NCI-H1436 (cell line): Measurements from ENCODE around the gene WDR38.
"Not testable (repeated sequence)": the region's sequence is repeated elsewhere in the genome, so short reads cannot be mapped to it uniquely, and the experiment has no call there.

Experiments
- DNase-seq: peaks from one replicate; lab custom pipeline; 2025; lab: John Stamatoyannopoulos, UW

WDR38 gene

GRCh38 chr9:124834591-124834990 lies 18.7 kb upstream of the WDR38 start:
- DNase-seq = peak; percentile 53

GRCh38 chr9:124835026-124835557 lies 18.2 kb upstream of the WDR38 start:
- DNase-seq = peak; percentile 82

GRCh38 chr9:124838132-124838531 lies 15.1 kb upstream of the WDR38 start:
- DNase-seq = not testable (repeated sequence)

- DNase-seq = not testable (repeated sequence)
These were observed 14.5 kb upstream of the WDR38 start for GRCh38 chr9:124838567-124839275.

- DNase-seq = peak; percentile 33
These were observed 13.5 kb upstream of the WDR38 start for GRCh38 chr9:124839612-124840299.

GRCh38 chr9:124840300-124840833 lies 12.9 kb upstream of the WDR38 start:
- DNase-seq = no peak

GRCh38 chr9:124841075-124841821 lies 12.0 kb upstream of the WDR38 start:
- DNase-seq = no peak

GRCh38 chr9:124843456-124844034 lies 9.7 kb upstream of the WDR38 start:
- DNase-seq = no peak

GRCh38 chr9:124844291-124844690 lies 9.0 kb upstream of the WDR38 start:
- no peak for DNase-seq

- DNase-seq = not testable (repeated sequence)
These were observed 6.8 kb upstream of the WDR38 start for GRCh38 chr9:124846467-124846866.

GRCh38 chr9:124846969-124847368 lies 6.3 kb upstream of the WDR38 start:
- DNase-seq = no peak

- DNase-seq = no peak
These were observed 3.5 kb upstream of the WDR38 start for GRCh38 chr9:124849801-124850200.

- DNase-seq = no peak
These were observed 985 bp upstream of the WDR38 start for GRCh38 chr9:124852121-124852828.

- no peak for DNase-seq
These were observed 414 bp downstream of the WDR38 start for GRCh38 chr9:124853605-124854143.

GRCh38 chr9:124854161-124854560 lies 901 bp downstream of the WDR38 start:
- DNase-seq = no peak

- DNase-seq = no peak
These were observed 1.6 kb downstream of the WDR38 start for GRCh38 chr9:124854822-124855221.

- DNase-seq = no peak
These were observed 2.3 kb downstream of the WDR38 start for GRCh38 chr9:124855566-124855943.

- no peak for DNase-seq
These were observed 2.9 kb downstream of the WDR38 start for GRCh38 chr9:124855944-124856765.

- DNase-seq = no peak
These were observed 4.4 kb downstream of the WDR38 start for GRCh38 chr9:124857533-124858162.
